ENCODE measurements around the gene COX5B.
"Not testable (repeated sequence)": the region's sequence is repeated elsewhere in the genome, so short reads cannot be mapped to it uniquely, and the experiment has no call there.

COX5B gene

GRCh38 chr2:97654791-97655190 lies 8.9 kb downstream of the COX5B start:
- FAIRE-seq, result no peak

DNA sequence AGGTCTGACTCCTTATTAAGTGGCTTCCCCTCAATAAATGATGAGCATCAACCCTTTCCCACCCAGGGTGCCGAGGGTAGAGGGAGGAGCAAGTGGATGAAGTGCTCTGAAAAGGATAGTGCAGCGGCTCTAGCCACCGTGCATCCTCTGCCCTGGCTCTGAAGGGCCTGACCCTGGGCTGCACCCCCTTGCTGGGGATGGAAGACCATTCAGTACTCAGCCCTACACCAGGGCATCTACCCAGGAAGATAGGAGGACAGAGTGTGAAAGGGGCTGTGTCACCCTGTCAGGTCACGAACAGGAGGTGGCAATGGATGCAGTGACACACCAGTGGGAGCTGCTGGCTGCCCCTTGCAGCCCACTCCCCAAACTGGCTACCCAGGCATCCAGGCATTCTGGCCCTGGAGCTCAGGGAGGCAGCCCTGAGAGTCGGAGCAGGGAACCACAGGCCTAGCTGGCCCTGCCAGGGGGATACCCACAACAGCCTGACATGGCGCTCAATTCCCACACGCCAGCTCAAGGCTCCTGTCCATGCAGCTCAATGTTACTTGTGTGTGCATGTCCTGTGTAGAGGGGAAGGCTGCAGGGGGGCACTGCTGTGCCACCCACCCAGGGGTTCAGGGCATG lies 10.4 kb downstream of the COX5B start:
- FAIRE-seq, result no peak

DNA sequence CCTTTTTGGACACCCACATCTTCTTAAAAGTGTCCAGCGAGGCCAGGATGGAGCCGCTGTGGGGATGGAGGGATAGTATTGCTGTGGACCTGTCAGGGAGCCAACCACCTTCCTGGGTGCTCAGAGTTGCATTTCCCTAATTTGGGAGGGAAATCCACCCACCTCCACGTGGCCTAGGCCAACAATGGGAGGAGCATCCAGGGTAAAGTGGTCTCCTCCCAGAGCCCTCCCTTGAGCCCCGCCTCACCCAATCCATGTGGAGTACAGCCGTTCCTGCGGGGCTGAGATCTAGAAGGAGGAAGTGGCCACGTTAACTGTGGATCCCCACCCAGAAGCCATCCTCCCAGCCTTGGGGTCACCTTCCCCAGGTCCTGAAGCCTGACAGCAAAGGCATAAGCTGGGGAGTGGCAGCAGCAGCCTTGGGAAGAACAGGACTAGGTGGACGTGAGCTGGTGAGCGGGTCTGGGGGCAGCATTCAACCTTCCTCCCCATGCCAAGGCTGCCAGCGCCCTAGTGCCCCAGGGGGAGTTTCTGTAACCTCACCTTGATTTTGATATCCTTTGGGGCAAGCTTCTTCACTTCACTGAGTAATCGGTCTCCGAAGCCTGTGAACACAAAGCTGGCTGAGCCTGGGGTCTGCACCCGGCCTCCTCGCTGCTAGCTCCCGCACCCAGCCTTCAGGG lies 11.2 kb downstream of the COX5B start:
- no peak for FAIRE-seq

- no peak for FAIRE-seq
Measured at GRCh38 chr2:97657986-97658690, 12.3 kb downstream of the COX5B start.

DNA sequence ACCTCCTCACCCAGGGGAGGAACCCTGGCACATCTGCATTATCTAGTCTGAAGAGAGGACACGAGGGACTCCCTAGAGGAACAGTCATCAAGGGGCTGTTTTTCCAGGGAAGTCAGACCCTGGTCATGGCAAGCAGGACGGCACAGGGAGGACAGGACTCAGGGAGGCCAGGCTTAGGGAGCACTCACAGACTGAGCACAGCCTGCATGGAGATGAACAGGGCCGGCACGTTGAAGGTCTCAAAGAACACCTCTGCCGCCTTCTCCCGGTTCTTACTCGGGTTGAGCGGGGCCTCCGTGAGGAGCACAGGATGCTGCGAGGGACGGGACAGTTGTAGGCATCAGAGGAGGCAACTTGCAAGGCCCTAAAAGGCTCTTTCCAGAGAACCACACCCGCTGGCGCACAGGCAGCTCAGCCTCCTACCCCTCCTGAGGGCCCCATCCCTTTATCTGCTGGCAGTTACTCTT lies 12.9 kb downstream of the COX5B start:
- no peak for FAIRE-seq

DNA sequence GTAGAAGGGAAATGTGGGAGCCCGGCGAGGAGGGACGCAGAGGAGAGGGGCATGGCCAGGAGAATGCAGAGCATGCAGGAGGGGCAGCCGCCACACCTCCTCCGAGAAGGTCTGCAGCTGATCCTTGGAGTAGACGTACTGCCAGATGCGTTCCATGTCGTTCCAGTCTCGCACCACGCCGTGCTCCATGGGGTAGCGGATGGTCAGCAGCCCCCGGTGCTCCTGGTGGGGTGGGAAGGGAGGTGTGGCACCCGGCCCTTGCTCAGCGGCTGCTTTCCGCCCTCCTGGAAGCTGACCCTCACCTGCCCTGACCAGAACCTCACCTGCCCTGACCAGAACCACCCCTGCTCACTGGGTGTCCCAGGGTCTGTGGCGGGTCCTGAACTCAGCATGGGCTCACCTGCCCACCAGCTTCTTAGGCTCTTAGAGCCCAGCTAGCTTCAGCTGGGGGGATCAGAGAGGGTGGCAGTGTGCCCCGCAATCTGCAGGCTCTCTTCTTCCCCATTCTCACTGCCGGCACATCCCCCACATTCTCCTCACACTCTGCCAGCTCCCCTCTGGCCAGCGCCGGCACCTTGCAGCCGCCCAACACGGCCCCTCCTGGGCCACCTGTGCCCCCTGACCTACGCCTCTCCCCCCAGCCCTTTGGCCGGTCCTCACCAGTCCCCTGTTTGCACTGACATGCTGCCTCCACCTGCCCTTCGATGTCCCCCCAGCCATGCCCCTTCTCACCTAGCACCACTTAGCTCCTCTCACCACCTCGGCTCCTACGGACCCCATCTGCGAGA lies 13.6 kb downstream of the COX5B start:
- no peak for FAIRE-seq

GRCh38 chr2:97660044-97660774 lies 14.3 kb downstream of the COX5B start:
- no peak for FAIRE-seq

- no peak for FAIRE-seq
Measured at GRCh38 chr2:97660775-97661389, 15.0 kb downstream of the COX5B start.

DNA sequence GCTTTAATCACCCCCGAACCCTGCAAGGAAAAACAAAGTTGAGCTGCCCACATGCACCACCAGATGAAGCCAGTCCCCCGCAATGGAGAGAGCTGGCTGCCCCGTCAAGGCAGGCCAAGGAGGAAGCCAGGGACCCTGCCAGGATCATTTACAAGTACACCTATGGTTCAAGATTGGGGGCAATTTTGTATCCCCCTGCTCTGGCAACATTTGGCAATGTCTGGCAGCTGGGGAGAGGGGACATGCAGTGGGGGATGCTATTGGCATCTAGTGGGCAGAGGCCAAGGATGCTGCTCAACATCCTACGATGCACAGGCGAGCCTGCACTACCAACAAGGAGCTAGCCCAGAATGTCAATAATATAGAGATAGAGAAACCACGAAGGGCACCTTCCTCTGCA lies 16.1 kb downstream of the COX5B start:
- no peak for FAIRE-seq

DNA sequence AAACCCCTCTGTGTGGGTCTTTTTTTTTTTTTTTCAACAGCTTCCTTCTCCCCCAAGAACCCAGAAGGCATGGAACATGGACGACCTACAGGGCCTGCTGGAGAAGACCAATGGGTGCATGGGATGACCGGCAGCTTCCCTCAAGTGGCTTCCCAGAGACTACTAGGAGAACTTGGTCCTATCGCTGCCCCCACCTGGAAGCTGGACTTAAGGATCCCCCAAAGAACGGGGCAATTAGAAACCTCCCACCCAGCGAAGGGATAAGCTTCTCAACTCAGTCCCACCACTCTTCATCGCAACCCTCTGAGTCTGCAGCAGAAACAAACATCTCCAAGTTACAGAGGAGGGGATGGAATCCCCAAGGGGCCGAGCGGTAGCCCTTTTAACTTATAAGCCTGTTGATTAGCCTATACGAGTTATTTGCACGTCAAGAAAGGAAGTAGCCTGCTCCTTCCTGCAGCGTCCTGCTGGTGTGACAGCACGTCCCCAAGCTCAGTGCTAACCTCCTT lies 16.6 kb downstream of the COX5B start:
- no peak for FAIRE-seq

- FAIRE-seq, result no peak
Measured at GRCh38 chr2:97662895-97663625, 17.2 kb downstream of the COX5B start.

- no peak for FAIRE-seq
Measured at GRCh38 chr2:97663626-97663961, 17.7 kb downstream of the COX5B start.

GRCh38 chr2:97663962-97664635 lies 18.2 kb downstream of the COX5B start, which contains the start of gene ACTR1B:
Gene ACTR1B (minus strand): TSS chr2:97664044. CDS start chr2:97663890, 154 bp downstream.
- peak; percentile 5 for FAIRE-seq

GRCh38 chr2:97664636-97664970 lies 18.7 kb downstream of the COX5B start:
- no peak for FAIRE-seq

- no peak for FAIRE-seq
Measured at GRCh38 chr2:97669448-97669847, 23.6 kb downstream of the COX5B start, which contains the start of gene C2orf92. Gene C2orf92 (plus strand): TSS chr2:97669713. CDS start chr2:97669789, 76 bp downstream.

DNA sequence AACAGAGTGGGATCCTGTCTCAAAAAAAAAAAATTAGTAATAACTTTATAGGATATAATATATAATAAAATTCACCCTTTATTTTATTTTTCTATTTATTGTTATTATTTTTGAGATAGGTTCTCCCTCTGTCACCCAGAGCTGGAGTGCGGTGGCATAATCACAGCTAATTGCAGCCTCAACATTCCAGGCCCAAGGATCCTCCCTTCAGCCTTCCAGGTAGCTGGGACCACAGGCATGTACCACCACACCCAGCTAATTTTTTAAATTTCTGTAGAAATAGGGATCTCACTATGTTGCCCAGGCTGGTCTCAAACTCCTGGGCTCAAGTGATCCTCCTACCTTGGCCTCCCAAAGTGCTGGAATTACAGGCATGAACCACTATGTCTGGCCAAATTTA lies 24.6 kb downstream of the COX5B start:
- no peak for FAIRE-seq

- FAIRE-seq, result no peak
Measured at GRCh38 chr2:97671526-97671925, 25.7 kb downstream of the COX5B start.

DNA sequence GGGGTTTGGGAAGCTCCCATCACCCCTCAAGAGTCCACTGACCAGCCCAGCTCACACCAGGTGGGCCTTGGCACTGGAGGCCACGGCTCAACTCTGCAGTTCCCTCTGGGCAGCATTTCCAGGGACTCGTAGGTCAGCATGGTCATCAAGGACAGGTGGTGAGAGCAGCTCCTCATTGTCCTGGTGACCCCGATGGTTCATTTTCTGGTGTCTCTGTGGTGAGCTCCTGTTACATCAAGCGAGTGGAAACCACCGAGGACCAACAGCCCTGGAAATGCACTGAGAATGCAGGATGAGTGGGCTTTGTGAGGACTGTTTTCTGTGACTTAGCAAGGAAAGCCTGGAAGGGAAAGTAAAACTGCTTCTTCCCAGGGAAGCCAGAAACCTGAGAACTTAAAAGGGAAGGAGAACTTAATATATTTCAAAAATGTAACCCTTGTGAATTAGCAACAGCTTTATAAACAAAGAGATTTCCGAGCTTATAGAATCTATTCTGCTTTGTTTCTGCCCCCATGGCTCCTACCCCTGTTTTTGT lies 26.8 kb downstream of the COX5B start:
- not testable (repeated sequence) for FAIRE-seq

DNA sequence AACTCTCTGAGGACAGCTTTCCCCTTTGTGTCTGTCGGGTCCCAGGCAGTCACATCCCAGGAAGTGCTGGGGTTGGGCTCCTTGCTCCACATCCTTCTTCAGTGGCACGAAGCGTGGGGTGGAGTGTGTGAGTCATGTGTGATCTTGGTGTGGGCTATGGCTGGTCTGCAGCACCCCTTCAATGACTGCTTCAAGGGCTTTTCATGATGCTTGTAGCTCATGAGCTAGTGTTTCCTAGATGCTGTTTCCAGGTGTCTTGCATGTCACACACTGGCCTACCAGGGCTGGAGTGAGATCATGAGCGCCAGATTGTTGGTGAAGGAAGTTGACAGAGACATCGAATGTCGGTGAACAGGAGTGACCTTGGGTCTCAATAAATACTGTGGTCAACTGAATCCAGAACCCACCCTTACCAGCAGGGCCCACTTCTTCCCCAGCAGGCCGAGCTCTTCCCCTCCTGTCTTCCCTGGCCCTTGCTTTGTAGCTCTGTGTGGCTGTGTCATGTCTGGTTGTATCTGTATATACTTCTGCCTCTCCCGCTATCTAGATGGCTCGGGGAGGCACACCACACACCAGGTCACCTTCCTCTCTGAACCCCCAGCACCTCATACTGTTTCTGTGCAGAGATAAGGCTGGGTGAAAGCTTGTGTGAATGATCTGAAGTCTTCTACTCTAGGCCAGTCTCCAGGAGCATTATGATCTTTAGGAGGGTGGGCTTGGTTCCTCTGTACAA lies 27.5 kb downstream of the COX5B start:
- FAIRE-seq, result no peak

- FAIRE-seq, result no peak
Measured at GRCh38 chr2:97673915-97674283, 28.0 kb downstream of the COX5B start.

Data from islet of Langerhans (tissue), 1 donor.